Retinal pigment epithelial cell (primary cell): Measurements from ENCODE around the gene CEACAM5.

Experiments used
- DNase-seq: peaks from one replicate; pipeline ENCODE4 v3.0.0-alpha.2; 2010; ENCODE audit warnings: low read depth
- H3K4me3 ChIP-seq: 2 replicates; pipeline ENCODE4 v1.5.1; 2011; ENCODE audit warnings: mild to moderate bottlenecking, low read length, control low read depth, moderate library complexity
- CTCF ChIP-seq: conservative IDR thresholded peaks from 2 replicates; pipeline ENCODE4 v1.5.1; 2011; ENCODE audit warnings: low read depth, low read length, control low read depth, inconsistent platforms

Gene CEACAM5

GRCh38 chr19:41688098-41688497 is 20.3 kb upstream of the CEACAM5 start, which contains the start of gene CEACAM7:
Gene CEACAM7, minus strand, starts transcription at chr19:41688270. Its CDS starts 105 bp downstream, at chr19:41688165.
- no peak within 1 kb of the TSS for H3K4me3 ChIP-seq
- TF ChIP-seq CTCF = no peak
- no peak for DNase-seq

GRCh38 chr19:41688687-41689086 is 19.7 kb upstream of the CEACAM5 start:
- no peak overlapping the region for H3K4me3 ChIP-seq
- no peak for TF ChIP-seq CTCF
- no peak for DNase-seq

GRCh38 chr19:41689993-41690800 is 18.2 kb upstream of the CEACAM5 start:
- no peak overlapping the region for H3K4me3 ChIP-seq
- no peak for TF ChIP-seq CTCF
- no peak for DNase-seq

GRCh38 chr19:41690801-41691065 is 17.7 kb upstream of the CEACAM5 start:
- no peak for DNase-seq
- H3K4me3 ChIP-seq = no peak overlapping the region
- no peak for TF ChIP-seq CTCF

- no peak overlapping the region for H3K4me3 ChIP-seq
- no peak for DNase-seq
- TF ChIP-seq CTCF = peak; percentile 56
These were observed 17.0 kb upstream of the CEACAM5 start for GRCh38 chr19:41691268-41691970.

- no peak overlapping the region for H3K4me3 ChIP-seq
- no peak for TF ChIP-seq CTCF
- DNase-seq = no peak
These were observed 14.2 kb upstream of the CEACAM5 start for GRCh38 chr19:41694196-41694595.
